ENCODE measurements around the gene SMARCE1. TPM values are rescaled to one million over a fixed set of nuclear protein-coding genes. Genes with fewer than 3 reads are reported as not detected.

Gene SMARCE1
- total and polyA plus RNA-seq, 9 of the 15 experiments (the other 6 are each of a cell fraction or from before 2014, with no cell fraction given) = 64.1 to 142 (median 114) TPM

GRCh38 chr17:40614431-40615067 is 33.1 kb downstream of the SMARCE1 start:
- in situ Hi-C loops (cut with MboI) = loop anchor here (5.0 to 25.0 kb wide), 2 partner anchors 178 to 1048 kb away; no protein-coding TSS in a partner anchor
- BruUV-seq (replicated peaks) = no TSS peak

GRCh38 chr17:40613467-40614154 is 34.0 kb downstream of the SMARCE1 start:
- ATAC-seq (no peak), DNase-seq (ENCODE audit: extremely low read depth in 1 of 4, low spot score in 3 of 4) (no peak), FAIRE-seq (no peak)
- intact Hi-C loops (cut with micrococcal nuclease) = loop anchor here (10.0 kb wide), 1 partner anchor 291 kb away; no protein-coding TSS in a partner anchor
- no peaks in the 10 kb centered on the region for H3K4me1 ChIP-seq (replicated peaks in 1 of 2; ENCODE audit: control insufficient read depth in 2 of 2, insufficient read depth in 2 of 2, low read length in 2 of 2)
- no peak overlapping the region for H3K9ac ChIP-seq (ENCODE audit: insufficient read depth in 1 of 2, low read depth in 2 of 2, low read length in 2 of 2)
- BruUV-seq (replicated peaks) = no TSS peak
- no peak overlapping the region for H2AFZ ChIP-seq (ENCODE audit: low read depth, low read length)
- no peak overlapping the region for H3K4me2 ChIP-seq (ENCODE audit: insufficient read depth, low read length)
- 2% methylated on average over 5 of the region's 5 CpGs for WGBS (ENCODE audit: insufficient coverage, low coverage, missing lambda C conversion rate)
- no peaks in the 10 kb centered on the region for H3K9me1 ChIP-seq (ENCODE audit: control insufficient read depth, insufficient read depth, low read length)
- in situ Hi-C loops (cut with MboI) = loop anchor here (25.0 kb wide), 1 partner anchor 1049 kb away; no protein-coding TSS in a partner anchor
- H3K4me3 ChIP-seq = no peak overlapping the region
- no peaks in the 10 kb centered on the region for H3K79me2 ChIP-seq (ENCODE audit: control insufficient read depth, insufficient read depth, low read length)
- no peak overlapping the region for H3K27ac ChIP-seq (ENCODE audit: extremely low read depth, low read depth, low read length)
- no peaks in the 10 kb centered on the region for H4K20me1 ChIP-seq (replicated peaks; ENCODE audit: control insufficient read depth, insufficient read depth, low read length)
- peaks cover 11 to 48% of the 10 kb centered on the region in 2 experiments for H3K27me3 ChIP-seq (ENCODE audit: control insufficient read depth in 2 of 2, insufficient read depth in 2 of 2, low read length in 2 of 2)
- CTCF ChIA-PET (ENCODE audit: low intra/inter-chr PET ratio) = no interaction called here
- POLR2A ChIA-PET = interaction anchor here (3.5 kb wide), 1 partner anchor 13 kb away, joined by 19 read pairs; no protein-coding TSS in a partner anchor
- no peaks in the 10 kb centered on the region for H3K9me3 ChIP-seq (replicated peaks; ENCODE audit: control insufficient read depth, insufficient read depth, low read depth, low read length)
- TF ChIP-seq LARP7 (IDR thresholded peaks at IDR 0.05) (no peak), ZNF24 (IDR thresholded peaks at IDR 0.05) (peak; percentile 71; the same call in 1 of the 2 replicates)
- H3K36me3 ChIP-seq (ENCODE audit: control insufficient read depth, insufficient read depth, low read length) = no peaks in the 10 kb centered on the region

More at GRCh38 chr17:40614431-40615067, 33.1 kb downstream of the SMARCE1 start:
- Histone ChIP-seq H3K4me3 (no peak overlapping the region), H3K9me3 (replicated peaks; ENCODE audit: control insufficient read depth, insufficient read depth, low read depth, low read length) (no peaks in the 10 kb centered on the region), H3K79me2 (ENCODE audit: control insufficient read depth, insufficient read depth, low read length) (no peaks in the 10 kb centered on the region), H3K9ac (ENCODE audit: insufficient read depth in 1 of 2, low read depth in 2 of 2, low read length in 2 of 2) (no peak overlapping the region), H3K4me2 (ENCODE audit: insufficient read depth, low read length) (no peak overlapping the region), H3K9me1 (ENCODE audit: control insufficient read depth, insufficient read depth, low read length) (no peaks in the 10 kb centered on the region), H3K27ac (ENCODE audit: extremely low read depth, low read depth, low read length) (no peak overlapping the region), H3K36me3 (ENCODE audit: control insufficient read depth, insufficient read depth, low read length) (no peaks in the 10 kb centered on the region), H3K4me1 (replicated peaks in 1 of 2; ENCODE audit: control insufficient read depth in 2 of 2, insufficient read depth in 2 of 2, low read length in 2 of 2) (no peaks in the 10 kb centered on the region), H4K20me1 (replicated peaks; ENCODE audit: control insufficient read depth, insufficient read depth, low read length) (no peaks in the 10 kb centered on the region), H2AFZ (ENCODE audit: low read depth, low read length) (no peak overlapping the region), H3K27me3 (ENCODE audit: control insufficient read depth in 2 of 2, insufficient read depth in 2 of 2, low read length in 2 of 2) (peaks cover 11 to 55% of the 10 kb centered on the region in 2 experiments)
- POLR2A ChIA-PET = interaction anchor here (1.2 to 3.5 kb wide), 3 partner anchors 10 to 204 kb away, joined by 4 to 19 read pairs (median 7); no protein-coding TSS in a partner anchor
- 11% methylated on average over 13 of the region's 13 CpGs for WGBS (ENCODE audit: insufficient coverage, low coverage, missing lambda C conversion rate)
- FAIRE-seq = no peak
- no peak for TF ChIP-seq SMARCC2 (IDR thresholded peaks at IDR 0.05; ENCODE audit: low read depth)
- DNase-seq (ENCODE audit: extremely low read depth in 1 of 4, low spot score in 3 of 4) = no peak
- intact Hi-C loops (cut with micrococcal nuclease) = loop anchor here (1.0 to 10.0 kb wide), 3 partner anchors 177 to 1048 kb away; no protein-coding TSS in a partner anchor
- CTCF ChIA-PET (ENCODE audit: low intra/inter-chr PET ratio) = interaction anchor here (0.6 to 1.5 kb wide), 2 partner anchors 256 to 655 kb away, joined by 3 to 6 read pairs; no protein-coding TSS in a partner anchor
- ATAC-seq = no peak
